ENCODE data around the gene SPDYE5. TPM values are rescaled to one million over a fixed set of nuclear protein-coding genes. Genes with fewer than 3 reads are reported as not detected.

The SPDYE5 gene
- total and polyA plus RNA-seq, 2 of the 4 experiments (the other 2 are of a cell fraction), result not detected

GRCh38 chr7:75532639-75533038, 40.5 kb downstream of the SPDYE5 start:
- Histone ChIP-seq H3K79me1 (ENCODE audit: low read depth in 1 of 2, low read length in 2 of 2) (peaks cover 2 to 8% of the 10 kb centered on the region in 2 experiments; a peak in 2 of 4 replicates), H2BK5ac (ENCODE audit: low read depth, low read length, poor library complexity, severe bottlenecking) (no peak overlapping the region), H2BK120ac (ENCODE audit: low read depth, low read length) (no peak overlapping the region), H3K4me3 (ENCODE audit: insufficient read depth, low read depth, low read length) (no peak overlapping the region), H3K14ac (replicated peaks; ENCODE audit: low read depth, low read length) (no peak overlapping the region), H3K18ac (ENCODE audit: low read depth, low read length) (no peak overlapping the region), H3K9me3 (ENCODE audit: control insufficient read depth, insufficient read depth, low read length) (no peaks in the 10 kb centered on the region), H3K27me3 (ENCODE audit: control insufficient read depth, insufficient read depth, low read length) (peaks cover 6% of the 10 kb centered on the region; the same call in 1 of the 2 replicates), H3K36me3 (ENCODE audit: control insufficient read depth, insufficient read depth, low read length) (peaks cover 15% of the 10 kb centered on the region), H3K4ac (ENCODE audit: low read depth, low read length) (no peak overlapping the region), H3K4me2 (ENCODE audit: low read depth, low read length) (no peak overlapping the region), H3K9me1 (ENCODE audit: insufficient read depth, low read length) (peaks cover 11% of the 10 kb centered on the region; the same call in 1 of the 2 replicates), H2AK9ac (replicated peaks; ENCODE audit: low read depth, low read length, poor library complexity) (no peak overlapping the region), H3K56ac (ENCODE audit: extremely low read depth, insufficient read depth, low read length) (no peak overlapping the region), H4K20me1 (ENCODE audit: insufficient read depth, low read length) (peaks cover 13% of the 10 kb centered on the region), H4K8ac (ENCODE audit: low read depth in 2 of 2, low read length in 2 of 2) (no peak overlapping the region), H3K27ac (ENCODE audit: insufficient read depth, low read length) (no peak overlapping the region), H2BK20ac (ENCODE audit: low read depth, low read length) (no peak overlapping the region), H2BK15ac (ENCODE audit: low read depth, low read length) (no peak overlapping the region), H2AK5ac (ENCODE audit: low read depth, low read length) (no peak overlapping the region), H2AFZ (replicated peaks; ENCODE audit: low read length, poor library complexity) (no peak overlapping the region), H4K91ac (ENCODE audit: insufficient read depth, low read depth, low read length) (no peak overlapping the region), H4K5ac (ENCODE audit: low read depth, low read length) (no peak overlapping the region), H3K23ac (ENCODE audit: low read depth, low read length) (no peak overlapping the region), H3K9ac (ENCODE audit: low read depth, low read length) (no peak overlapping the region), H3K4me1 (ENCODE audit: control insufficient read depth, insufficient read depth, low read length) (peaks cover 7% of the 10 kb centered on the region)
- in situ Hi-C loops (cut with MboI; ENCODE audit: low sequenced_read_pairs), result loop anchor here (10.0 to 25.0 kb wide), 2 partner anchors 222 to 505 kb away; partner anchors contain the start of genes MDH2 and STYXL1
- ChIA-PET CTCF (no interaction called here), POLR2A (ENCODE audit: unreplicated experiment) (no interaction called here)
- no TSS peak for BruUV-seq (replicated peaks)
- ATAC-seq (ENCODE audit: low read depth) (no peak), DNase-seq (no peak)
- 100% methylated on average over 2 of the region's 4 CpGs; no CpG with 5 or more reads in 1 of the 2 experiments for WGBS, 2 experiments (ENCODE audit: extremely low coverage in 2 of 2, insufficient read length in 1 of 2)
- dilution Hi-C loops (cut with HindIII; ENCODE audit: low sequenced_read_pairs, unreplicated experiment), result no loop called here
- TF ChIP-seq SMC3 (IDR thresholded peaks at IDR 0.05; ENCODE audit: low read depth, low read length), result no peak
- no peak for TF ChIP-seq RCOR1 (IDR thresholded peaks at IDR 0.05; ENCODE audit: insufficient replicate concordance, low read length)
- TF ChIP-seq MAFK (IDR thresholded peaks at IDR 0.05; ENCODE audit: low read depth, low read length), result no peak
- no peak for TF ChIP-seq CHD1 (IDR thresholded peaks at IDR 0.05; ENCODE audit: low read depth, low read length)
- TF ChIP-seq BHLHE40 (IDR thresholded peaks at IDR 0.05; ENCODE audit: low read depth, low read length), result no peak
- TF ChIP-seq MXI1 (IDR thresholded peaks at IDR 0.05; ENCODE audit: borderline replicate concordance, low read depth, low read length), result no peak
- no peak for TF ChIP-seq FOS (IDR thresholded peaks at IDR 0.05; ENCODE audit: low read depth, low read length)
- no peak for TF ChIP-seq RAD21 (IDR thresholded peaks at IDR 0.05; ENCODE audit: low read length)
- TF ChIP-seq NFE2L2 (IDR thresholded peaks at IDR 0.05; ENCODE audit: low read depth, low read length), result no peak
- no peak for TF ChIP-seq MAZ (IDR thresholded peaks at IDR 0.05; ENCODE audit: borderline replicate concordance, low read depth, low read length)
- TF ChIP-seq, protein P1, sequence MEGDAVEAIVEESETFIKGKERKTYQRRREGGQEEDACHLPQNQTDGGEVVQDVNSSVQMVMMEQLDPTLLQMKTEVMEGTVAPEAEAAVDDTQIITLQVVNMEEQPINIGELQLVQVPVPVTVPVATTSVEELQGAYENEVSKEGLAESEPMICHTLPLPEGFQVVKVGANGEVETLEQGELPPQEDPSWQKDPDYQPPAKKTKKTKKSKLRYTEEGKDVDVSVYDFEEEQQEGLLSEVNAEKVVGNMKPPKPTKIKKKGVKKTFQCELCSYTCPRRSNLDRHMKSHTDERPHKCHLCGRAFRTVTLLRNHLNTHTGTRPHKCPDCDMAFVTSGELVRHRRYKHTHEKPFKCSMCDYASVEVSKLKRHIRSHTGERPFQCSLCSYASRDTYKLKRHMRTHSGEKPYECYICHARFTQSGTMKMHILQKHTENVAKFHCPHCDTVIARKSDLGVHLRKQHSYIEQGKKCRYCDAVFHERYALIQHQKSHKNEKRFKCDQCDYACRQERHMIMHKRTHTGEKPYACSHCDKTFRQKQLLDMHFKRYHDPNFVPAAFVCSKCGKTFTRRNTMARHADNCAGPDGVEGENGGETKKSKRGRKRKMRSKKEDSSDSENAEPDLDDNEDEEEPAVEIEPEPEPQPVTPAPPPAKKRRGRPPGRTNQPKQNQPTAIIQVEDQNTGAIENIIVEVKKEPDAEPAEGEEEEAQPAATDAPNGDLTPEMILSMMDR (conservative IDR thresholded peaks at IDR 0.05; ENCODE audit: low read depth, low read length), result no peak
- intact Hi-C loops (cut with micrococcal nuclease), result no loop called here
